HG03439 (cell line): Measurements from ENCODE around the gene TNFRSF17.
"Not testable (repeated sequence)": the region's sequence is repeated elsewhere in the genome, so short reads cannot be mapped to it uniquely, and the experiment has no call there.

ENCODE experiments used
- ATAC-seq: cut with Tn5 transposase; IDR thresholded peaks from one replicate; pipeline ENCODE4 v1.9.1; 2021; ENCODE audit warnings: mild to moderate bottlenecking, moderate library complexity; ENCODE audit not compliant: unreplicated experiment

The TNFRSF17 gene

GRCh38 chr16:11968577-11968976 lies 3.6 kb downstream of the TNFRSF17 start:
- no peak for ATAC-seq

- not testable (repeated sequence) for ATAC-seq
These were observed 5.3 kb downstream of the TNFRSF17 start for GRCh38 chr16:11970292-11970691.

DNA sequence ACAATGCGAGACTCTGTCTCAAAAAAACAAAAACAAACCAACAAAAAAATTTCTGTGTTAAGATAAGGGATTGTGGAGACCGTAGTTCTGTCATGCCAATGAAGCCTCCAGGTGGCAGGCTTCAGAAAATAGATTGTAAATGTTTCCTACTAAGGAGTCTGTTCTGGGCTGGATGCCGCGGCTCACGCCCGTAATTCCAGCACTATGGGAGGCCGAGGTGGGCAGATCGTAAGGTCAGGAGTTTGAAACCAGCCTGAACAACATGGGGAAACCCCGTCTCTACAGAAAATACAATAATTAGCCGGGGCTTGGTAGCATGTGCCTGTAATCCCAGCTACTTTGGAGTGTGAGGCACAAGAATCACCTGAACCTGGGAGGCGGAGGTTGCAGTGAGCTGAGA lies 7.1 kb downstream of the TNFRSF17 start:
- ATAC-seq = no peak

DNA sequence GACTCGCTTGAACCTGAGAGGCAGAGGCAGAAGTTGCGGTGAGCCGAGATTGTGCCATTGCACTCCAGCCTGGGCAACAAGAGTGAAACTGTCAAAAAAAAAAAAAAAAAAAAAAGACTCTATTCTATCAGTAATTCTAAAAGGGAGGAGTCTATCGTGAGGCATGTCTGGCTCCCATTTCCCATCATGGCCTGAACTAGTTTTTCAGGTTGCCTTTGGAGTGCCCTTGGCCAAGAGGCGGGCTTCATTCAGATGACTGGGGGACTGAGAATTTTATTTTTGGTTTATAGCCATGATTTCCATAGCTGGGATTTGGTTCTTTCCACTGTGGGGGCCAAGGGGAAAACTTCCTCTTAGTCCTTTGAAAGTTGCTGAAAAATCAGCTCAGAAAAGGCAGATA lies 8.1 kb downstream of the TNFRSF17 start:
- no peak for ATAC-seq

- ATAC-seq = no peak
These were observed 11.9 kb downstream of the TNFRSF17 start for GRCh38 chr16:11976850-11977375.

- ATAC-seq = no peak
These were observed 12.5 kb downstream of the TNFRSF17 start for GRCh38 chr16:11977376-11978041.

GRCh38 chr16:11978080-11978479 lies 13.1 kb downstream of the TNFRSF17 start:
- ATAC-seq = no peak

DNA sequence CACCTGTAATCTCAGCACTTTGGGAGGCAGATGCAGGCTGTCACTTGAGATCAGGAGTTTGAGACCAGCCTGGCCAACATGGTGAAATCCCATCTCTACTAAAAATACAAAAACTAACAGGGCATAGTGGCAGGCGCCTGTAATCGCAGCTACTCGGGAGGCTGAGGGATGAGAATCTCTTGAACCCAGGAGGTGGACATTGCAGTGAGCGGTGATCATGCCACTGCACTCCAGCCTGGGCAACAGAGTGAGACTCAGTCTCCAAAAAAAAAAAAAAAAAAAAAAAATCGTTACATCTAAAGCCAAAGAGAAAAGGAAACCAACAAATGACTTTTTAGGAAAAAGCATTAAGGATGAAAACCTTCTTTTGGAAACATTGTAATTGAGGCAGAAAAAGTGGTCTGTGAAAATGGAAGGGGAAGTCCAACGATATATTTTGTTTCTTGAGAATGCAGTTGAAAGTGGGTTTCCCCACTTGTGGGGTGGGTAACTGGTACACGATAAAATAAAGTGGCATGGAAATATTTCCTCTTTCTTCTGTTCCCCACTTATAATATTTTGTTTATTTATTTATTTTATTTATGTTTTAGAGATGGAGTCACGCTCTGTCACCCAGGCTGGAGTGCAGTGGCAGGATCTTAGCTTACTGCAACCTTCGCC lies 14.1 kb downstream of the TNFRSF17 start:
- no peak for ATAC-seq

- ATAC-seq = no peak
These were observed 15.3 kb downstream of the TNFRSF17 start for GRCh38 chr16:11980136-11980844.

GRCh38 chr16:11985250-11985649 lies 20.2 kb downstream of the TNFRSF17 start:
- ATAC-seq = no peak

DNA sequence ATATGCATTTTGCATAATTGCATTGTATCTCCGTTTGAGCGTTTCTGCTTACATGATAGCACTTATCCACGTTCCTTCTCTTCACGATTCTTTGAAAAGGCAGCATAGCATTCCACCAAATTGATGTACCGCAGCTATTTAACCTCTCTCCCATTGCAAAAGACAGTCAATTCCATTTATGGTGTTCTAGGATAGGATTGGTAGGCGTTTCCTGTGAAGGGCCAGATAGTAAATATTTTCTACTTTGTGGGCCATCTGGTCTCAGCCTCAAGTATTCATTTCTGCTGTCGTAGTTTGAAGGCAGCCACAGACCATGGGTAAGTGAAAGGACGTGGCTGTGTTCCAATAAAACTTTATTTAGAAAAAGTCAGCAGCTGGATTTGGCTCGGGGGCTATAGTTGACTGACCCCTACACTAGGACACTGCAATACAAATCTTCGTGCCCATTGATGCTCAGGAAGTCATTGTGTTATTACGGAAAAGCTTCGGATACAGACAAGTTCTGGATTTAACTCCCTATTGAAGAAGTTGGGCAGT lies 21.6 kb downstream of the TNFRSF17 start:
- ATAC-seq = no peak

DNA sequence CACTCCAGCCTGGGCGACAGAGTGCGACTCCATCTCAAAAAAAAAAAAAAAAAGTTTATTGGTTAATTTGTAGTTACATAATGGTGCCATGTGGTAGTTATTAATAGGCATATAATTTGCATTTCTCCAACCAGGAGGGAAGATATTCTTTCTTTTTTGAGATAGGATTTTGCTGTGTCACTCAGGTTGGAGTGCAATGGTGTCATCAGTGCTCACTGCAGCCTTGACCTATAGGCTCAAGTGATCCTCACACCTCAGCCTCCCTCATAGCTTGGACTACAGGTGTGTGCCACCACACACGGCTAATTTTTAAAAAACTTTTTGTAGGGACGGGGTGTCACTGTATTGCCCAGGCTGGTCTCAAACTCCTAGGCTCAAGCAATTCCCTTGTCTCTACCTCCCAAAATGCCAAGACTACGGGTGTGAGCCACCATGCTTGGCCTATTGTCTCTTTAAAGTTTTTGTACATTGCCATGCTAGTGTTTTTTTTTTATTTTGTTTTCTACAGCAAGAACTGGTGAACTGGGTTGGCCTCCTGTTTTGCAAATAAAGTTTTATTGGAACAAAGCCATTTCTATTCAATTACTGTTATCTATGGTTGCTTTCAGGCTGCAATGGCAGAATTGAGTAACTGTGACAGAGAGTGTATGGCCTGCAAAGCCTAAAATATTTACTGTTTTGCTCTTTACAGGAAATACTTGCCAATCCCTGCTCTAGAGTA lies 23.4 kb downstream of the TNFRSF17 start:
- no peak for ATAC-seq

DNA sequence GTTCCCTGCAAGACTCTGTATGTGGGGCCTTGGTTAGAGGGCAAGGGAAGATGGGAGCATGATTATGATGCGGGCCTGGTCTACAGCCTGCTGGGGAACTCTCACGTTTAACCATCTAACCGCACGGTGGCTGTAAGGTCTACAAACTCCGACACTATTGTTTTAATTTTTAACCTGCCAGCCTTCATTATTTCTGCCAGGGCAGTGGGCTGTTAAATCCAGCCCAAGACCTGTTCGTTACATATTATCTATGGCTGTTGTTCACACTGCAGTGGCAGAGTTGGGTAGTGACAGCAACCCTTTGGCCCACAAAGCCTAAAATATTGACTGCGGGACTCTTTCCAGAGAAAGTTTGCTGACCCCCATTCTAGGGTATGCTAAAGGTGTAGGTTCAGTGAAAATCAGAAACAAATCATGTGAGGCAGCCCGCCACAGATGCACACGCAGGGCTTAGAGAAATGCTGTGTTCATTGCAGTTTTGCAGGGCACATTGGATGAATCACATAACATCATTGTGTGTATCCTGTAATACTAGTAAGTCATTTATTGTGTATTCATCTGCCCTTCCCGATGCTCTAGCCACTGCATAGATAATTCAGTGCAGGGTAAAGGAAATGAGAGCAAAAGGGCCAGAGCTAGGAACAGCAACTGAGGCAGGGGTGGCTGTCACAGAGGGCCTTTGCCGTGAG lies 25.8 kb downstream of the TNFRSF17 start:
- ATAC-seq = no peak

- ATAC-seq = no peak
These were observed 27.1 kb downstream of the TNFRSF17 start for GRCh38 chr16:11992008-11992584.

- ATAC-seq = no peak
These were observed 27.8 kb downstream of the TNFRSF17 start for GRCh38 chr16:11992586-11993524.

- no peak for ATAC-seq
These were observed 29.4 kb downstream of the TNFRSF17 start for GRCh38 chr16:11994143-11995119.

- ATAC-seq = no peak
These were observed 31.7 kb downstream of the TNFRSF17 start for GRCh38 chr16:11996433-11997330.
